PC-9 (cell line): ENCODE data around the gene RUNX2. TPM values are rescaled to one million over a fixed set of nuclear protein-coding genes. Genes with fewer than 3 reads are reported as not detected.

Experiments used
- BruUV-seq: library from RNA; stranded (reverse); fragments of 400-500 nt; replicated peaks from 2 replicates; lab custom pipeline; 2021; lab: Mats Ljungman, UMichigan
- CTCF ChIA-PET: fragments of 300-600 bp; sonication (Branson Sonifier 250); formaldehyde crosslinking; loops from one replicate; lab custom pipeline; 2022; ENCODE audit warnings: antibody characterized with exemption; lab: Charles Lee
- POLR2A ChIA-PET: fragments of 300-600 bp; sonication (Branson Sonifier 250); formaldehyde crosslinking; loops from one replicate; lab custom pipeline; 2022; ENCODE audit warnings: antibody characterized with exemption; ENCODE audit not compliant: unreplicated experiment; lab: Charles Lee
- DNase-seq, 2 experiments: peaks; one replicate each; pipeline versions ENCODE4 v3.0.0 to v3.0.0-alpha.2; 2015 to 2022; ENCODE audit warnings: mixed read lengths in 1 of 2
- H2AFZ ChIP-seq: fragments of 200-600 bp; sonication (generic); 2 replicates; pipeline ENCODE4 v1.8.1; 2017; ENCODE audit warnings: antibody characterized with exemption
- H3F3A ChIP-seq: fragments of 200-600 bp; sonication (generic); 2 replicates; pipeline ENCODE4 v1.8.1; 2017; ENCODE audit warnings: antibody characterized with exemption, mild to moderate bottlenecking, low read depth; ENCODE audit not compliant: insufficient read depth
- H3K27ac ChIP-seq: fragments of 200-600 bp; sonication (generic); 2 replicates; pipeline ENCODE4 v1.6.1; 2016; ENCODE audit warnings: mixed run types
- H3K27me3 ChIP-seq: fragments of 200-600 bp; sonication (generic); 2 replicates; pipeline ENCODE4 v1.6.1; 2016; ENCODE audit warnings: low read depth, mixed run types; ENCODE audit not compliant: insufficient read depth
- H3K36me3 ChIP-seq: fragments of 200-600 bp; sonication (generic); 2 replicates; pipeline ENCODE4 v1.6.1; 2016; ENCODE audit warnings: low read depth, mixed run types
- H3K4me1 ChIP-seq: fragments of 200-600 bp; sonication (generic); replicated peaks from 2 replicates; pipeline ENCODE4 v1.6.1; 2016; ENCODE audit warnings: mixed run types; ENCODE audit not compliant: insufficient read depth
- H3K4me2 ChIP-seq: fragments of 200-600 bp; sonication (generic); 2 replicates; pipeline ENCODE4 v1.6.1; 2017; ENCODE audit warnings: mixed run types
- H3K4me3 ChIP-seq: fragments of 200-600 bp; sonication (generic); 2 replicates; pipeline ENCODE4 v1.6.1; 2016; ENCODE audit warnings: mixed run types
- H3K79me2 ChIP-seq: fragments of 200-600 bp; sonication (generic); 2 replicates; pipeline ENCODE4 v1.6.1; 2017; ENCODE audit warnings: low read depth, mixed run types
- H3K9me2 ChIP-seq: fragments of 200-600 bp; sonication (generic); 2 replicates; pipeline ENCODE4 v1.8.1; 2017; ENCODE audit warnings: mild to moderate bottlenecking; ENCODE audit not compliant: insufficient read depth
- H3K9me3 ChIP-seq: fragments of 200-600 bp; sonication (generic); 2 replicates; pipeline ENCODE4 v1.8.1; 2016; ENCODE audit warnings: low read depth; ENCODE audit not compliant: insufficient read depth
- H4K20me1 ChIP-seq: fragments of 200-600 bp; sonication (generic); 2 replicates; pipeline ENCODE4 v1.8.1; 2017; ENCODE audit not compliant: insufficient read depth
- CTCF ChIP-seq: fragments of 200-600 bp; sonication (generic); conservative IDR thresholded peaks from 2 replicates; pipeline ENCODE4 v1.6.1; 2017; ENCODE audit warnings: mixed run types, antibody characterized with exemption, mild to moderate bottlenecking, moderate library complexity
- EZH2 ChIP-seq: fragments of 200-600 bp; sonication (generic); IDR thresholded peaks from 2 replicates; pipeline ENCODE4 v1.8.0; 2017; ENCODE audit warnings: antibody characterized with exemption, low read depth
- intact Hi-C: fragments of 100-400 bp; cut with micrococcal nuclease; formaldehyde crosslinking; loops from one replicate; pipeline ENCODE4 v1.10.0; 2022; ENCODE audit not compliant: unreplicated experiment
- total RNA-seq: library from RNA; stranded (reverse); gene quantifications from 2 replicates; pipeline ENCODE4 v1.2.3, GENCODE V29; 2021

RUNX2 gene
- total RNA-seq, 1 experiment from 2014 or later, result 12.5 TPM

DNA sequence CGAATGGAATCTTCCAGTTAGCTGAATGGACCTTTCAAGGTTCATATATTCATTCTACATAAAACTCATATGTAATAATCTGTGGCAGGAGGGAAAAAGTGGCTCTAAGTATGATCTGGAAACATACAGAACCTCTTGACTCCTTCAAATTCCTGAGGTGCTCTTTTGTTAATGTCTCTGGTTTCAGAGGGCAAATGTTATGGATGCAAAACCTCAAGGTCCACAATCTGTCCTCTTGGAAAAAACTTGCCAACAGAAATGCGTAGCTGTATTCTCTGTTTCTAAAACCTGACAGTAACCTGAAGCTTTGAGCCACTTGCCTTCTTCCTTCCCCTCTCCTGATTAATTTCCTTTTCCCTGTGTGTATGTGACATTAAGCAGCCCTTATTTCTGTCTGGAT lies 130.5 kb downstream of the RUNX2 start:
- TF ChIP-seq EZH2 (no peak), CTCF (no peak)
- CTCF ChIA-PET, result no interaction called here

GRCh38 chr6:45460166-45460565 lies 132.0 kb downstream of the RUNX2 start:
- Histone ChIP-seq H3K27ac (no peak overlapping the region), H4K20me1 (no peaks in the 10 kb centered on the region), H3K4me3 (no peak overlapping the region), H3F3A (no peaks in the 10 kb centered on the region), H3K9me3 (no peaks in the 10 kb centered on the region), H3K4me2 (no peak overlapping the region), H3K4me1 (no peaks in the 10 kb centered on the region), H3K9me2 (no peaks in the 10 kb centered on the region), H3K27me3 (no peaks in the 10 kb centered on the region), H3K79me2 (no peaks in the 10 kb centered on the region), H2AFZ (no peak overlapping the region), H3K36me3 (no peaks in the 10 kb centered on the region)
- no TSS peak for BruUV-seq
- intact Hi-C loops, result no loop called here
- TF ChIP-seq EZH2, result no peak
- no peak for TF ChIP-seq CTCF
- no peak for DNase-seq
- ChIA-PET CTCF (no interaction called here), POLR2A (no interaction called here)

More for the DNA sequence above, 130.5 kb downstream of the RUNX2 start:
- no peaks in the 10 kb centered on the region for H3K9me2 ChIP-seq
- H3K4me2 ChIP-seq, result no peak overlapping the region
- peaks cover 13% of the 10 kb centered on the region for H3K4me1 ChIP-seq
- DNase-seq, result no peak
- POLR2A ChIA-PET, result no interaction called here
- H3F3A ChIP-seq, result peaks cover 12% of the 10 kb centered on the region
- H3K79me2 ChIP-seq, result no peaks in the 10 kb centered on the region
- H4K20me1 ChIP-seq, result no peaks in the 10 kb centered on the region
- intact Hi-C loops, result no loop called here
- no peak overlapping the region for H2AFZ ChIP-seq
- no TSS peak for BruUV-seq
- H3K9me3 ChIP-seq, result no peaks in the 10 kb centered on the region
- H3K36me3 ChIP-seq, result no peaks in the 10 kb centered on the region
- H3K27me3 ChIP-seq, result no peaks in the 10 kb centered on the region
- H3K27ac ChIP-seq, result no peak overlapping the region
- no peak overlapping the region for H3K4me3 ChIP-seq

- Histone ChIP-seq H2AFZ (no peak overlapping the region), H3K27ac (no peak overlapping the region), H3K36me3 (no peaks in the 10 kb centered on the region), H3K4me3 (no peak overlapping the region), H3K4me2 (no peak overlapping the region), H3K27me3 (no peaks in the 10 kb centered on the region), H3F3A (no peaks in the 10 kb centered on the region), H3K9me3 (no peaks in the 10 kb centered on the region), H3K79me2 (no peaks in the 10 kb centered on the region), H3K9me2 (no peaks in the 10 kb centered on the region), H4K20me1 (no peaks in the 10 kb centered on the region), H3K4me1 (no peaks in the 10 kb centered on the region)
- no peak for TF ChIP-seq EZH2
- no peak for TF ChIP-seq CTCF
- POLR2A ChIA-PET, result no interaction called here
- CTCF ChIA-PET, result no interaction called here
- DNase-seq, result no peak
- BruUV-seq, result no TSS peak
- intact Hi-C loops, result no loop called here
Observed at GRCh38 chr6:45461486-45461885, 133.4 kb downstream of the RUNX2 start.
